GM18526 (cell line): Measurements from ENCODE around the gene WDR81.

ENCODE experiments used
- POLR2A ChIP-seq: IDR thresholded peaks from 3 replicates; pipeline ENCODE4 v1.6.1; 2011; ENCODE audit not compliant: insufficient read length; ENCODE audit errors: extremely low read depth

Gene WDR81

DNA sequence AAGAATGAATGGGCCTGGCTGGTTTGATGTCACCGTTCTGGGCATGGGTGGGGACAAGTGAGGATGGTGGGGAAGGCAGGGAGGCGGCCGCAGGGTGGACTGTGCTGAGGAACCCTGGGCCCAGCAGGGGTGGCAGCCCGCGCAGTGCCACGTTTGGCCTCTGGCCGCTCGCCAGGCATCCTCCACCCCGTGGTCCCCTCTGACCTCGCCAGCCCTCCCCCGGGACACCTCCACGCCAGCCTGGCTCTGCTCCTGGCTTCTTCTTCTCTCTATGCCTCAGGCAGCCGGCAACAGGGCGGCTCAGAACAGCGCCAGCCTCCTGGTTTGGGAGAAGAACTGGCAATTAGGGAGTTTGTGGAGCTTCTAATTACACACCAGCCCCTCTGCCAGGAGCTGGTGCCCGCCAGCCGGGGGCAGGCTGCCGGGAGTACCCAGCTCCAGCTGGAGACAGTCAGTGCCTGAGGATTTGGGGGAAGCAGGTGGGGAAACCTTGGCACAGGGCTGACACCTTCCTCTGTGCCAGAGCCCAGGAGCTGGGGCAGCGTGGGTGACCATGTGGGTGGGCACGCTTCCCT lies 30.8 kb downstream of the WDR81 start:
- no peak for TF ChIP-seq POLR2A

DNA sequence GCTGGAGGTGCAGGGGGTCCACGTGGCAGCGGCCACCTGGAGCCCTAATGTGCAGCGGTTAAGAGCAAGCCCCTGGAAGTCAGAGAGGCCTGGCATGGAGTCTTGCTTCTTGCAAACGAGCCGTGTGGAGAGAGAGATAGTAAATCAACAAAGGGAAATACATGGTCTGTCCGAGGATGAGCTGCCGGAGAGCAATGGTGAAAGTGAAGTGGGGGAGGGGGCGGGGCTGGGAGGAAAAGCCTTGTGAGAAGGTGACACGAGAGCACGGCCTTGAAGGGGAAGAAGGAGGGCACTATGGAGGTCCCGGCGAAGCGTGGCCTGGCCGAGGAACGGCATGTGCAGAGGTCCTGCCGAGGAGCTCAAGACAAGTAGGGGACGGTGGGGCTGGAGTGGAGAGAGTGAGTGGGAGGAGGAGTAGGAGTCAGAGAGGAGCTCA lies 31.3 kb downstream of the WDR81 start:
- no peak for TF ChIP-seq POLR2A

DNA sequence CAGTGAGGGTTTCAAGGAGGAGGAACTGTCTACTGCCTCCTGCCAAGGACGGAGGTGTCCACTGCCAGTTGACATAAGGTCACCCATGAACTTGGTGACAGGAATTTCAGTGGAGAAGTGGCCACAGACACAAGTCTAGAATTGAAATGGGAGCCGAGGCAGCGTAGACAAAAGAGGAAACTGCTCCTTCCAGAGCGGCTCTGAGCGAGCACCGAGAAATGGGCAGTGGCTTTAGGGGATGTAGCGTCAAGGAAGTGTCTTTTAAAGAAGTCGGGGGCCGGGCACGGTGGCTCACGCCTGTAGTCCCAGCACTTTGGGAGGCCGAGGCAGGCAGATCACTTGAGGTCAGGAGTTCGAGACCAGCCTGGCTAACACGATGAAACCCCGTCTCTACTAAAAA lies 34.3 kb downstream of the WDR81 start:
- TF ChIP-seq POLR2A = no peak

DNA sequence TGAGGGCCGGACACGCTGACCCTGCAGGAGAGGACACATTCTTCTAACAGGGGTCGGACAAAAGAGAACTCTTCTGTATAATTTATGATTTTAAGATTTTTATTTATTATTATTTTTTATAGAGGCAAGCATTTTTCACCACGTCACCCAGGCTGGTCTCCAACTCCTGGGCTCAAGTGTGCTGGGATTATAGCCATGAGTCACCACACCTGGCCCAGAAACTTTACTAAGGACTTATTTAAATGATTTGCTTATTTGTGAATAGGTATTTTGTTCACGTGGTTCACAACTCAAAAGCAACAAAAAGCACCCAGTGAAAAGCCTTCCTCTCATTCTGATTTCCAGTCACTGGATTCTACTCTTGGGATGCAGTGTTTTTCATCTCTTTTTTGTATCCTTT lies 35.0 kb downstream of the WDR81 start:
- TF ChIP-seq POLR2A = no peak

DNA sequence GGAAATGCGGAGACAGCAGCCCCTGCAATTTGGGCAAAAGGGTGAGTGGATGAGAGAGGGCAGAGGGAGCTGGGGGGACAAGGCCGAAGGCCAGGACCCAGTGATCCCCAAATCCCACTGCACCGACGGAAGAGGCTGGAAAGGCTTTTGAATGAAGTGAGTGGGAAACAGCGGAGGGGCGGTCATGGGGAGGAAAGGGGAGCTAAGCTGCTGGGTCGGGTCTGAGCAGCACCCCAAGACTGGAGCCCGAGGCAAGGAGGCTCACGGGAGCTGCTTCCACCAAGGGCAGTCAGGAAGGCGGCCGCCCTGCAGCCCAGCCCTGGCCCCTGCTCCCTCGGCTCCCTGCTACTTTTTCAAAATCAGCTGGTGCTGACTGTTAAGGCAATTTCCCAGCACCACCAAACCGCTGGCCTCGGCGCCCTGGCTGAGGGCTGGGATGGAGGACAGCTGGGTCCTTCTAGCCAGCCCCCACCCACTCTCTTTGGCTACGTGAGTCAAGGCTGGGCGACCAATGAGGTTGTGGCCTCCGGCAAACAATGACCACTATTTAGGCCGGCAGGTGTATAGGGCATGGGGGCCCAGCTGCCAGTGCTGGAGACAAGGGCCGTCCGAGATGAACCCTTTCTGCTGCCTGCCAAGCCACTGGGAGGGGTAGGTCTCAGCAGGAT lies 37.9 kb downstream of the WDR81 start:
- no peak for TF ChIP-seq POLR2A

DNA sequence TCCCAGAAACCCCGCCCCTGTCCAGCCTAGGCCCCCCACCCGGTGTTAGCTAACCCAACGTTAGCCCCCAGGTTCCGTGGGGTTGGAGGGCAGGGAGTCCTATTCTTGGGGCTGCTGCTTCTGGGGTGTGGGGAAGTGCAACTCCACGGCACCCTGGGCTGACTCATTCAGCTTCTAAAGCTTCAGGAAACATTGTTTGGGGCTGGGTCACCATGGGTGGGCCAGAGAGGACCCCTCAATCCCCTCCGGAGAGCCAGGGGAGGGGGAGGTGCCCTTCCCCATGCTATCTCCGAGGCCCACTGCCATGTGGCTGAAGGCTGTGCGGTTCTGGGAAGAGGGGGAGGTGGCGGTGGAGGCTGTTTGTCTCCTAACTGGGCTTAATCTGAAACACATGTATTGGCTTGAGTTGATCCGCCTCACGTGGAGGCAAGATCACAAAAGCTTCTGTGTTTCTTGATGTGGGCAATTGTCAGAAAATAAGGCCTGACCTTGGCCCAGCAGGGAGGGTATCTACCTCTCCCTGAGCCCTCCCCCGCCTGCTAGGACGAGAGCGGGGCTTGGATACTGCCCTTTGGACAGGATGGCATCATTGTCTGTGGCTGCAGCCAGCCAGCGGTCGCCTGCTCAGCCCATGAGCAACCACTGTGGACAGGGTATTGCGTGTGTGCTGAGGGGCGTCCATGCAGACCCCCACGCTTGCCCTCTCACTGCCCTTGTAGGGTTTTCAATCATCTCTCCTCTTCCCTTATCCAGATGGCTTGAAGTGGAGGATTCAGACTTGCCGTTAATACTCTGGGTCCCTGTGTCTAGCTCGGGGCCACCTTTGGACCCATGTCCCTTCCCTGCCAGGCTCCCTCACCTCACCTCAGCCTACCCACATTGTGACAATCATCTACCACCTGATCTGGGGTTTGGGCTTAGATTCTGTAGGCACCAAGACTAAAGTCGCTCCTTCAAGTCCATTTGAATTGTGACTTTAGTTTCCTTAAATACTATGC lies 38.7 kb downstream of the WDR81 start:
- TF ChIP-seq POLR2A = no peak

DNA sequence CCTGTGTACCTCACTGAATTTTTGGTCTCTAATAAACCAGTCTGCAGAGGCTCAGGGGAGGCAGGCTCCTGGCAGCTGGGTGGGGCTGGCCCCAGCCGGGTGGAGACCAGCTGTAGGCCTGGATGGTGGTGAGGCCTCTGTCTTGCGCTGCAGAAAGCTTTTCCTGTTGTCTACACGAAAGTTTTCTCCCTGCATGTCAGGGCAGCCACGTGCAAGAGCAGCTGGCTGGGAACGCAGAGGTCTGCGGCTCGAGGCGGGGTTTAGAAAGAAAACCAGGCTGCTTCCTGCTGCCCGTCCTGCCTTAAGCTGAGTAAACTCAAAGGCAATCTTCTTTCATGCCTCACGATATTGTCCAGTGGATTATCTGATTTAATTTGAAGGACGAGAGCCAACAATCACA lies 39.8 kb downstream of the WDR81 start:
- TF ChIP-seq POLR2A = no peak

DNA sequence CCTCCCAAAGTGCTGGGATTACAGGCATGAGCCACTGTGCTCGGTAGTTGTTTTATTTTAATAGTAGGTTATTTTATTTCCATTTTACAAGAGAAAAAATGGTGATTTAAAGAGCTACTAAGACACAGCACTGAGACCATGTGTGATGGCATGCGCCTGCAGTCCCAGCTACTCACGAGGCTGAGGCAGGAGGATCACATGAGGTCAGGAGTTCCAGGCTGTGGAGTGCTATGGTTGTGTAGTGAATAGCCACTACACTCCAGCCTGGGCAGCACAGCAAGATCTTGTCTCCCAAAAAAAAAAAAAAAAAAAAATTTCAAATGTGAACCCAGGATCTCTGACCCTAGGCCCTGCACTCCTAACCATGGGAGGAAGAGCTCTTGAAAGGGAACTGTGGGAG lies 41.1 kb downstream of the WDR81 start:
- no peak for TF ChIP-seq POLR2A

DNA sequence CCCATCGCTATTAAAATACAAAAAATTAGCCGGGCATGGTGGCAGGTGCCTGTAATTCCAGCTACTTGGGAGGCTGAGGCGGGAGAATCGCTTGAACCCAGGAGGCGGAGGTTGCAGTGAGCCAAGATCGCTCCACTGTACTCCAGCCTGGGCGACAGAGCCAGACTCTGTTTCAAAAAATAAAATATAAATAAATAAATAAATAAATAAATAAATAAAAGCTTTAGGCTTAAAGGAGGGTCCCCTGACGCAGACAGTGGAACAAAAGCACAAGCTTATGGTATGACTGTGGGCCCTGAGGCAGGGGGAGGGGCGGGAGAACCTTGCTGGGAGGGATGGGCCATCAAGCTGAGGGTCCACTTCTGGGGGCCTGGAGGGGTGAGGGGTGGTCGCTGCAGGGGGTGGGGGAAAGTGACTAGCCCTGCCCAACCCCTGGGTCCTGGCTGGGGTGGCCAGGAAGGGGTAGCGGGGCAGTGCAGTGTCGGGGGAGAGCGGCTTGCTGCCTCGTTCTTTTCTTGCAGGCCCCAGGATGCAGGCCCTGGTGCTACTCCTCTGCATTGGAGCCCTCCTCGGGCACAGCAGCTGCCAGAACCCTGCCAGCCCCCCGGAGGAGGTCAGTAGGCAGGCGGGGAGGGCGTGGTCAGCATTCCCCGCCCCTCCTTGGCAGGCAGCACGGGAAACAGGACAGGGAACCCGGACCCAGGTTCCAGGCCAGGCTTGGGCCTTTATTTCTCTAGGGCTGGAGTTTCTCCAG lies 42.1 kb downstream of the WDR81 start:
- no peak for TF ChIP-seq POLR2A

DNA sequence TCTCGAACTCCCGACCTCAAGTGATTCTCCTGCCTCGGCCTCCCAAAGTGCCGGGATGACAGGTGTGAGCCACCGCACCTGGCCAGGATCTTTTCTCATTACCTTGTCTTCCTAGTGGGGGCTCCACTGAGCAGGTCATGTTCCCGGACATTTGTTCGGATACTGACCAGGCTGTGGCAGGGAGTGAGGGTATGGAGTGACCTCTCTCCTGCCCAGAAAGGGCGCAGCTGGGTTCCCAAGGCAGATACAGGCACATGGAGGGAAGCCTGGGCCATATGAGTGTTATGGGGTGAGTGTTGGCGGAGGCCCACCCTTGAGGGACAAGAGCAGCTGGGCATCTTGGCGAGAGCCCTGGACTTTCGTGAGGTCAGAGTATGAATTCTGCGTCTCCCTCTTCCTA lies 42.9 kb downstream of the WDR81 start:
- TF ChIP-seq POLR2A = no peak

DNA sequence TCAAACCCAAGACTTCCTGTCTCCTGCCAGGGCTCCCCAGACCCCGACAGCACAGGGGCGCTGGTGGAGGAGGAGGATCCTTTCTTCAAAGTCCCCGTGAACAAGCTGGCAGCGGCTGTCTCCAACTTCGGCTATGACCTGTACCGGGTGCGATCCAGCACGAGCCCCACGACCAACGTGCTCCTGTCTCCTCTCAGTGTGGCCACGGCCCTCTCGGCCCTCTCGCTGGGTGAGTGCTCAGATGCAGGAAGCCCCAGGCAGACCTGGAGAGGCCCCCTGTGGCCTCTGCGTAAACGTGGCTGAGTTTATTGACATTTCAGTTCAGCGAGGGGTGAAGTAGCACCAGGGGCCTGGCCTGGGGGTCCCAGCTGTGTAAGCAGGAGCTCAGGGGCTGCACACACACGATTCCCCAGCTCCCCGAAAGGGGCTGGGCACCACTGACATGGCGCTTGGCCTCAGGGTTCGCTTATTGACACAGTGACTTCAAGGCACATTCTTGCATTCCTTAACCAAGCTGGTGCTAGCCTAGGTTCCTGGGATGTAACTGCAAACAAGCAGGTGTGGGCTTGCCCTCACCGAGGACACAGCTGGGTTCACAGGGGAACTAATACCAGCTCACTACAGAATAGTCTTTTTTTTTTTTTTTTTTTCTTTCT lies 45.4 kb downstream of the WDR81 start:
- TF ChIP-seq POLR2A = no peak

DNA sequence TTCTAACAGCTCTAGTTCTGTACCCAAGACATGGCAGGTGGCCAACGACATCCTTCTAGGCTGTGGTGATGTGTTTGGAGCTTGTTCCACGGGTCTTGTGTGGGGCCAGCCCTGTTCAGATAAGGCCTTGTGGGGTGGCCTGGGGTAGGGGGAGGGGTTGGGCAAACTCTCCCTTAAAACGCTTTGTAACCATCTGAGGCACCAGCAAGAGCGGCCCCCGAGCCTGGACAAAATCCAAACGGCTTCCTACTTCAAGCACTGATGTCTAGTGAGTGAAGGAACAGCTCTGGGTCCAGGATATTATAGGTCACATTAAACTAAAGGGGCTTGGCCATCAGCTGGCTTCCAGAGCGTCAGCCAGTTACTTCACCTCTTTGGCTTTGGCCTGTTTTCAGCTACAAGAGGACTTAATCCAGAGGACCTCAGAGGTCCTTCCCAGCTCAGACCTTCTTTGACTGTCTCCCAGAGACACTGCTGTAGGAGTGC lies 49.2 kb downstream of the WDR81 start:
- no peak for TF ChIP-seq POLR2A

DNA sequence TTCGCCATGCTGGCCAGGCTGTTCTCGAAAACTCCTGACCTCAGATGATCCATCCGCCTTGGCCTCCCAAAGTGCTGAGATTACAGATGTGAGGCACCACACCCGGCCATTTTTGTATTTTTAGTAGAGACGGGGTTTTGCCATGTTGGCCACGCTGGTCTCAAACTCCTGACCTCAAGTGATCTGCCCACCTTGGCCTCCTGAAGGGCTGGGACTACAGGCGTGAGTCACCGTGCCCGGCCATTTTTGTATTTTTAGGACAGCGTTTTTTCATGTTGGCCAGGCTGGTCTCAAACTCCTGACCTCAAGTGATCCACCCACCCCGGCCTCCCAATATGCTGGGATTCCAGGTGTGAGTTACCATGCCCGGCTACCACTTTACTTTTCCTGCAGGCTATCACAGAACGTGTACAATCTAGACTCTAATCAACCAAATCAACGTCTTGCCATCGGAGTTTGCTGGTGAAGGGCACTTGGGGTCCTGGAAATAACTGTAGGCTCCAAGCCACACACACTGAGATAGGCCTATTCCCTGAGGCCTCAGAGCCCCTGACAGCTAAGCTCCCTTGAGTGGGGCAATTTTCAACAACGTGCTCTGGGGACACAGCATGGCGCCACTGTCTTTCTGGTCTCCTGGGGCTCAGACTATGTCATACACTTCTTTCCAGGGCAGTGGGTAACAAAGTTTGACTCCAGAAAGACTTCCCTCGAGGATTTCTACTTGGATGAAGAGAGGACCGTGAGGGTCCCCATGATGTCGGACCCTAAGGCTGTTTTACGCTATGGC lies 50.1 kb downstream of the WDR81 start:
- no peak for TF ChIP-seq POLR2A

DNA sequence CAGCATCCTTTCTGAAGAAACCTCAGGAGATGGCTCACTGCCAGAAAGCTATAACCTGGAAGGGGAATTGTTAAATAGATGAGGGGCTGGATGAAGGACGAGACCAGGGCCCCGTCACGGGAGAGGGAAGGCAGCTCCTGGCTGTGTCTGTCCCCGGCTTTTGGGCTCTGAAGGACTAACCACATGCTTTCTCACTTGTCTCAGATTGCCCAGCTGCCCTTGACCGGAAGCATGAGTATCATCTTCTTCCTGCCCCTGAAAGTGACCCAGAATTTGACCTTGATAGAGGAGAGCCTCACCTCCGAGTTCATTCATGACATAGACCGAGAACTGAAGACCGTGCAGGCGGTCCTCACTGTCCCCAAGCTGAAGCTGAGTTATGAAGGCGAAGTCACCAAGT lies 51.8 kb downstream of the WDR81 start:
- no peak for TF ChIP-seq POLR2A
